Measurements from ENCODE around the gene AGO3. TPM values are rescaled to one million over a fixed set of nuclear protein-coding genes. Genes with fewer than 3 reads are reported as not detected.

Gene AGO3
- total RNA-seq, 2 donors from 2014 or later = 16.7 to 21.4 TPM

GRCh38 chr1:35980090-35980489 lies 49.2 kb downstream of the AGO3 start:
- no peak for TF ChIP-seq CTCF (IDR thresholded peaks at IDR 0.05)
- no peak overlapping the region for H3K9ac ChIP-seq (ENCODE audit: low read depth in 2 of 2, low read length in 2 of 2)
- no peaks in the 10 kb centered on the region for H3K9me3 ChIP-seq
- no peak overlapping the region for H3K27ac ChIP-seq
- DNase-seq = no peak
- H3K36me3 ChIP-seq = no peaks in the 10 kb centered on the region
- H3K27me3 ChIP-seq = no peaks in the 10 kb centered on the region
- intact Hi-C loops (cut with DNase I) = no loop called here
- no peaks in the 10 kb centered on the region for H3K4me1 ChIP-seq
- H3K4me3 ChIP-seq = no peak overlapping the region

- DNase-seq = no peak
- Histone ChIP-seq H3K27me3 (no peaks in the 10 kb centered on the region), H3K9me3 (no peaks in the 10 kb centered on the region), H3K9ac (ENCODE audit: low read depth in 2 of 2, low read length in 2 of 2) (no peak overlapping the region), H3K36me3 (no peaks in the 10 kb centered on the region), H3K4me3 (no peak overlapping the region), H3K4me1 (no peaks in the 10 kb centered on the region), H3K27ac (no peak overlapping the region)
- no peak for TF ChIP-seq CTCF (IDR thresholded peaks at IDR 0.05)
- intact Hi-C loops (cut with DNase I) = no loop called here
These were observed 57.3 kb downstream of the AGO3 start for GRCh38 chr1:35988237-35988636.

- H3K9ac ChIP-seq (ENCODE audit: low read depth in 2 of 2, low read length in 2 of 2) = no peak overlapping the region
- TF ChIP-seq CTCF (IDR thresholded peaks at IDR 0.05) = no peak
- H3K27me3 ChIP-seq = no peaks in the 10 kb centered on the region
- H3K27ac ChIP-seq = no peak overlapping the region
- no peaks in the 10 kb centered on the region for H3K4me1 ChIP-seq
- intact Hi-C loops (cut with DNase I) = no loop called here
- no peaks in the 10 kb centered on the region for H3K9me3 ChIP-seq
- no peak for DNase-seq
- no peak overlapping the region for H3K4me3 ChIP-seq
- H3K36me3 ChIP-seq = no peaks in the 10 kb centered on the region
These were observed 76.1 kb downstream of the AGO3 start for GRCh38 chr1:36006941-36007500.

- no peaks in the 10 kb centered on the region for H3K27me3 ChIP-seq
- intact Hi-C loops (cut with DNase I) = no loop called here
- no peak for DNase-seq
- no peak overlapping the region for H3K9ac ChIP-seq (ENCODE audit: low read depth in 2 of 2, low read length in 2 of 2)
- no peak for TF ChIP-seq CTCF (IDR thresholded peaks at IDR 0.05)
- no peaks in the 10 kb centered on the region for H3K36me3 ChIP-seq
- H3K27ac ChIP-seq = no peak overlapping the region
- H3K9me3 ChIP-seq = no peaks in the 10 kb centered on the region
- no peak overlapping the region for H3K4me3 ChIP-seq
- H3K4me1 ChIP-seq = no peaks in the 10 kb centered on the region
These were observed 76.8 kb downstream of the AGO3 start for GRCh38 chr1:36007741-36008140.

- no peak overlapping the region for H3K9ac ChIP-seq (ENCODE audit: low read depth in 2 of 2, low read length in 2 of 2)
- H3K9me3 ChIP-seq = no peaks in the 10 kb centered on the region
- H3K36me3 ChIP-seq = no peaks in the 10 kb centered on the region
- no peak overlapping the region for H3K4me3 ChIP-seq
- intact Hi-C loops (cut with DNase I) = no loop called here
- DNase-seq = no peak
- no peak for TF ChIP-seq CTCF (IDR thresholded peaks at IDR 0.05)
- no peaks in the 10 kb centered on the region for H3K27me3 ChIP-seq
- no peak overlapping the region for H3K27ac ChIP-seq
- no peaks in the 10 kb centered on the region for H3K4me1 ChIP-seq
These were observed 77.8 kb downstream of the AGO3 start for GRCh38 chr1:36008546-36009197.

Measured in colonic mucosa (tissue), 4 donors.